ENCODE results near the gene TMEM255B.

TMEM255B gene

GRCh38 chr13:113853518-113854237, 94.7 kb downstream of the TMEM255B start:
- H3K36me3 ChIP-seq (ENCODE audit: insufficient read depth, low read length), result no peaks in the 10 kb centered on the region
- no peak overlapping the region for H3K4me3 ChIP-seq (ENCODE audit: low read depth, low read length, poor library complexity, severe bottlenecking)
- H3K9ac ChIP-seq (ENCODE audit: low read length), result no peak overlapping the region
- H3K9me2 ChIP-seq (ENCODE audit: low read depth, low read length), result no peaks in the 10 kb centered on the region
- no peaks in the 10 kb centered on the region for H3K4me1 ChIP-seq (ENCODE audit: insufficient read depth, low read length, severe bottlenecking)
- H3K27me3 ChIP-seq (ENCODE audit: insufficient read depth, low read length), result peaks cover 22% of the 10 kb centered on the region
- H3K27ac ChIP-seq (ENCODE audit: low read depth, low read length, poor library complexity, severe bottlenecking), result no peak overlapping the region
- H4K20me1 ChIP-seq (ENCODE audit: insufficient read depth, low read length), result no peaks in the 10 kb centered on the region
- H3K9me3 ChIP-seq (ENCODE audit: low read length), result 0 out of 2 replicates have a peak, but pooled peaks cover 2% of the 10 kb centered on the region
- H3F3A ChIP-seq (ENCODE audit: insufficient read depth, low read length), result no peaks in the 10 kb centered on the region
- TF ChIP-seq EZH2 (IDR thresholded peaks at IDR 0.05; ENCODE audit: borderline replicate concordance, low read length) (no peak), CTCF (IDR thresholded peaks at IDR 0.05; ENCODE audit: low read length) (no peak)
- H3K4me2 ChIP-seq (ENCODE audit: low read length), result no peak overlapping the region
- no peaks in the 10 kb centered on the region for H3K79me2 ChIP-seq (ENCODE audit: insufficient read depth, low read length)
- no peak overlapping the region for H2AFZ ChIP-seq (ENCODE audit: low read length)

GRCh38 chr13:113854238-113855011, 95.4 kb downstream of the TMEM255B start:
- H3F3A ChIP-seq (ENCODE audit: insufficient read depth, low read length), result no peaks in the 10 kb centered on the region

More at GRCh38 chr13:113854238-113855011, 95.4 kb downstream of the TMEM255B start:
- Histone ChIP-seq H3K27ac (ENCODE audit: low read depth, low read length, poor library complexity, severe bottlenecking) (no peak overlapping the region), H3K27me3 (ENCODE audit: insufficient read depth, low read length) (peaks cover 17% of the 10 kb centered on the region), H3K4me3 (ENCODE audit: low read depth, low read length, poor library complexity, severe bottlenecking) (no peak overlapping the region), H4K20me1 (ENCODE audit: insufficient read depth, low read length) (no peaks in the 10 kb centered on the region), H2AFZ (ENCODE audit: low read length) (no peak overlapping the region), H3K4me2 (ENCODE audit: low read length) (no peak overlapping the region), H3K4me1 (ENCODE audit: insufficient read depth, low read length, severe bottlenecking) (no peaks in the 10 kb centered on the region), H3K9ac (ENCODE audit: low read length) (no peak overlapping the region), H3K9me3 (ENCODE audit: low read length) (0 out of 2 replicates have a peak, but pooled peaks cover 2% of the 10 kb centered on the region), H3K9me2 (ENCODE audit: low read depth, low read length) (no peaks in the 10 kb centered on the region), H3K79me2 (ENCODE audit: insufficient read depth, low read length) (no peaks in the 10 kb centered on the region), H3K36me3 (ENCODE audit: insufficient read depth, low read length) (no peaks in the 10 kb centered on the region)
- TF ChIP-seq CTCF (IDR thresholded peaks at IDR 0.05; ENCODE audit: low read length), result no peak
- no peak for TF ChIP-seq EZH2 (IDR thresholded peaks at IDR 0.05; ENCODE audit: borderline replicate concordance, low read length)

All from OCI-LY1 (cell line).